Measurements from ENCODE around the gene CCDC167. TPM values are rescaled to one million over a fixed set of nuclear protein-coding genes. Genes with fewer than 3 reads are reported as not detected.
"Not testable (repeated sequence)": the region's sequence is repeated elsewhere in the genome, so short reads cannot be mapped to it uniquely, and the experiment has no call there.

CCDC167 gene
- total and polyA plus RNA-seq, 7 donors: 13.8 to 54.0 (median 24.8) TPM

DNA sequence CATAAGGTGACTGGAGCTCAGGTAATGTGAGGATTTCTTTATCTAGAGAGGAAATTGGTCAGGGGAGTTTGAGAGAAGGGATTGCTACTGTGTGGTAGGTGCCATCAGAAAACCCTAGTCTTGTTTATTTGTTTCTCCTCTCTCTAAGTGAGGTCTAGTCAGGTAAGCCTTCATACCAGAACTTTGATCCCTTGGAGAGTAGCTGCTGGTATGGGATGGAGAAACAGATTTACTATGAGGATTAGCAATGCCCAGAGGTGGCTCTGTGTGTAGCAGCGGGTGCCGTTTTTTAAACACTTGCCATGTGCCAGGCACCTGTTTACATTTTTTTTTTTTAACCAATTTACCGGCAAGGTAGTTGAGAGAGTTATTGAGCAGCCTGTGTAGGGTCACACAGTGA is 47.2 kb downstream of the CCDC167 start:
- no peaks in the 10 kb centered on the region for H3K27me3 ChIP-seq
- 92 to 93% methylated on average over 3 of the region's 3 CpGs for WGBS, 2 donors
- peaks cover 0 to 72% (median 54%) of the 10 kb centered on the region in 4 donors for H3K4me1 ChIP-seq
- no peak for DNase-seq
- no peak overlapping the region for H3K4me3 ChIP-seq
- peak overlapping the region in 3 of 4 donors; percentile 76 to 78 (median 78) for H3K27ac ChIP-seq
- intact Hi-C loops (cut with DNase I): no loop called here
- TF ChIP-seq POLR2AphosphoS5 (IDR thresholded peaks at IDR 0.05): no peak
- TF ChIP-seq, protein P1, sequence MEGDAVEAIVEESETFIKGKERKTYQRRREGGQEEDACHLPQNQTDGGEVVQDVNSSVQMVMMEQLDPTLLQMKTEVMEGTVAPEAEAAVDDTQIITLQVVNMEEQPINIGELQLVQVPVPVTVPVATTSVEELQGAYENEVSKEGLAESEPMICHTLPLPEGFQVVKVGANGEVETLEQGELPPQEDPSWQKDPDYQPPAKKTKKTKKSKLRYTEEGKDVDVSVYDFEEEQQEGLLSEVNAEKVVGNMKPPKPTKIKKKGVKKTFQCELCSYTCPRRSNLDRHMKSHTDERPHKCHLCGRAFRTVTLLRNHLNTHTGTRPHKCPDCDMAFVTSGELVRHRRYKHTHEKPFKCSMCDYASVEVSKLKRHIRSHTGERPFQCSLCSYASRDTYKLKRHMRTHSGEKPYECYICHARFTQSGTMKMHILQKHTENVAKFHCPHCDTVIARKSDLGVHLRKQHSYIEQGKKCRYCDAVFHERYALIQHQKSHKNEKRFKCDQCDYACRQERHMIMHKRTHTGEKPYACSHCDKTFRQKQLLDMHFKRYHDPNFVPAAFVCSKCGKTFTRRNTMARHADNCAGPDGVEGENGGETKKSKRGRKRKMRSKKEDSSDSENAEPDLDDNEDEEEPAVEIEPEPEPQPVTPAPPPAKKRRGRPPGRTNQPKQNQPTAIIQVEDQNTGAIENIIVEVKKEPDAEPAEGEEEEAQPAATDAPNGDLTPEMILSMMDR (IDR thresholded peaks at IDR 0.05): no peak
- TF ChIP-seq POLR2A (IDR thresholded peaks at IDR 0.05): no peak
- TF ChIP-seq EP300 (IDR thresholded peaks at IDR 0.05): no peak
- no peaks in the 10 kb centered on the region for H3K9me3 ChIP-seq
- peaks cover 0 to 59% (median 15%) of the 10 kb centered on the region in 4 donors for H3K36me3 ChIP-seq

DNA sequence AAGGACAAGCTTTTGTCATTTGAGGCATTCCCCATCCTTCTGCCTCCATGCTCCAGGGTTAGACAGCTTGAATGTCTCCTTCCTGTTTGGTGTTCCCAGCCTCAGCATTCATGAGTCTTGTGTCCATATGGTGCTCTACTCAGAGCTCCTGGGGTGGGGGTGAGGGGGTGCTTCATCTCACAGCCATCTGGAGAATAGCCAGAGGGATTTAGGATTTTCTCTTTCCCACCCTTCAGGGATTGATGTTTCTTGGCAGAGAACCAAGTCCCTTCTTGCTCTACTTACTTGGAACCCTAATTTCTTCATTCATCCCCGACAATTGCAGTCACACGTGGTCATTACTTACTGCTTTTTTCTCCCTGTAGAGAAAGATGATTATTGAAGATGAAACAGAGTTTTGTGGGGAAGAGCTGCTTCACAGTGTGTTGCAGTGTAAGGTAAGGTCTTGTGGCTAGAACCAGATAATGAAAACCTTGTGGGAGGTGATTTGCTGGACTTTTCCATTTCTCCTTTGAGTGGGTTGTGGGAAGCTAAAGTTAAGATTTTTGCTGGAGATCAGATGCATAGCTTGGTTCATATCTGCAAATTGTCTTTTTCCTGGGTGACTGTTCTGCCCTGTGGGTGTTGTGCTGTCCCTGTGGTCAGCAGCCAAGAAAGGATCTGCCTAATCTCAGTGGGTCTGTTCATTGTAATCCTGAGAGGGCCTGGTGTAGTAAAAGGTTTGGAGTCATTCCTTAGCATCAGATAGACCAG is 48.1 kb downstream of the CCDC167 start:
- H3K27ac ChIP-seq: peak overlapping the region in 3 of 4 donors; percentile 76 to 78 (median 78)

DNA sequence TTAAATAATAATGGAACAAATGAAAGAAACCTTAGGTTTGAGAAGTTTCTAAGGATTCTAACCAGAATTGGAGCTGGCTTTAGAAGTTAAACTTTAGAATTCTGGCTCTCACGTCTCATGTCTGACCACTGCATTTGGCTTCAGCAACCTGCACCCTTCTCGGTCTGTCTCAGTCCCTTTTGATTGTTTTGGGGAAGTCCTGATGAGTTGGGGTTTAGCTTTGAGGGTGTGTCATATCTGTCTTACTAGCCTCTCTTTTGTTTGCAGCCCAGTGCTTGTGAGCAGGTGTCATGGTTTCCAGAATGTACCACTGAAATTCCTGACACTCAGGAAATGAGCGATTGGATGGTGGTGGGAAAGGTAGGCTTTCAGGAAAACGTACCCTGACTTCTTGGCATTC is 49.7 kb downstream of the CCDC167 start:
- Histone ChIP-seq H3K27me3 (no peaks in the 10 kb centered on the region), H3K27ac (no peak overlapping the region), H3K36me3 (peaks cover 9 to 77% (median 32%) of the 10 kb centered on the region in 4 donors), H3K4me3 (no peak overlapping the region), H3K4me1 (peaks cover 0 to 47% (median 31%) of the 10 kb centered on the region in 4 donors), H3K9me3 (no peaks in the 10 kb centered on the region)
- DNase-seq: no peak
- 93 to 94% methylated on average over 4 of the region's 4 CpGs for WGBS, 2 donors
- TF ChIP-seq POLR2AphosphoS5 (IDR thresholded peaks at IDR 0.05) (no peak), POLR2A (IDR thresholded peaks at IDR 0.05) (no peak), EP300 (IDR thresholded peaks at IDR 0.05) (no peak)
- TF ChIP-seq, protein P1 (IDR thresholded peaks at IDR 0.05): no peak
- intact Hi-C loops (cut with DNase I): no loop called here

More for the DNA sequence above, 48.1 kb downstream of the CCDC167 start:
- no peak overlapping the region for H3K4me3 ChIP-seq
- H3K27me3 ChIP-seq: no peaks in the 10 kb centered on the region
- no peaks in the 10 kb centered on the region for H3K9me3 ChIP-seq
- 71 to 87% methylated on average over 2 of the region's 2 CpGs for WGBS, 2 donors
- TF ChIP-seq EP300 (IDR thresholded peaks at IDR 0.05) (peak in 2 of 4 donors; percentile 25 to 57), POLR2AphosphoS5 (IDR thresholded peaks at IDR 0.05) (peak; percentile 61 to 93 (median 84))
- TF ChIP-seq, protein P1 (IDR thresholded peaks at IDR 0.05): no peak
- H3K36me3 ChIP-seq: peaks cover 3 to 68% (median 23%) of the 10 kb centered on the region in 4 donors
- DNase-seq: no peak
- H3K4me1 ChIP-seq: peaks cover 0 to 63% (median 45%) of the 10 kb centered on the region in 4 donors
- intact Hi-C loops (cut with DNase I): no loop called here

DNA sequence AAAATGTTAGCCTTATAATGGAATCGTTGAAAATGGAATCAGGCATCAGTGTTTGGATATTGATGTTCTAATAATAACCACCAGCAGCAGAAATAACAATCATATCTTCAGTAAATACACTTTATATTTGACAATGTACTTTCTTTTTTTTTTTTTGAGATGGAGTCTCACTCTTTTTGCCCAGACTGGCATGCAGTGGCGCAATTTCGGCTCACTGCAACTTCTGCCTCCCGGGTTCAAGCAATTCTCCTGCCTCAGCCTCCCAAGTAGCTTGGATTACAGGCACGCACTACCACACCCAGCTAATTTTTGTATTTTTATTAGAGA is 56.5 kb downstream of the CCDC167 start:
- Histone ChIP-seq H3K4me1 (peaks cover 0 to 21% (median 10%) of the 10 kb centered on the region in 4 donors), H3K36me3 (peaks cover 9 to 78% (median 24%) of the 10 kb centered on the region in 4 donors), H3K27ac (peak overlapping the region; percentile 62 to 82 (median 77)), H3K4me3 (peak overlapping the region in 3 of 4 donors; percentile 17 to 32 (median 27))
- DNase-seq; H3K27me3 ChIP-seq; H3K9me3 ChIP-seq; intact Hi-C loops (cut with DNase I): not testable (repeated sequence)
- WGBS, 2 donors: 88 to 91% methylated on average over 5 of the region's 5 CpGs

DNA sequence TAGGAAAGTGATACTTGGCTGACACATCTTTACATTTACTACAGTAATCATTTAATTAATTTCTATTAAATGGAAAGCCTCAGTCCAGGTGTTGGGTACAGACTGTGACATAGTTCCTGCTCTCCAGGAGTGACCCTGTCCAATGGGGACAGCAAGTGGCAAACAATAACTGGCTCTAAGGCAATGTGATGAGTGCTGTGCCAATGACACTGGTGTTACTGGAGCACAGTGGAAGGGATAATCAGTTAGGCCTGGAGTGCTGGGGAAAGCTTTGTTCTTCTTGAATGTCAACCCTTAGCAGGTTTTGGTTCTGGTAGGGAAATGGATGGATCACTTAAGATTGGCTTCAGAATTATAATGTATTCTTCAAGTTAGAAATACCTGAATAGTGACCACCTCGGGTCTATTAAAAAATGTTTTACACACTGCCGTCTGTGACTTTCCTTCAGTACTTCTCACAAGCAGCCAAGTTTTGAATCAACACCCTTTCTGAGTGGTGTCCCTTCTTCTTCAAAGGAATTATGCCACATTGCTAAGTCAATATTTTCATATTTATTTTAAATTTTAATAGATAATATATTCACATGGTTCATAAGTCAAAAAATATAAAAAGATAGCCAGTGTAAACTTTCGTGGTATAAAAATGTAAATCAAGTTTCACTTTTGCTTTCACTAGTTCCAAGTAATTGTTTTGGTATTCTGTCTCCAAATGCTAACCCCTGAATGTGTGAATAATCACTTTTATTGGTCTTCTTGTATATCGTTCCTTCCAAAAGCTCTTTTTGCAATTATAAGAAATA is 57.1 kb downstream of the CCDC167 start:
- DNase-seq: no peak
- intact Hi-C loops (cut with DNase I): no loop called here
- Histone ChIP-seq H3K9me3 (no peaks in the 10 kb centered on the region), H3K36me3 (peaks cover 9 to 78% (median 26%) of the 10 kb centered on the region in 4 donors), H3K4me3 (peak overlapping the region; percentile 2 to 32 (median 22)), H3K4me1 (peaks cover 0 to 21% (median 10%) of the 10 kb centered on the region in 4 donors), H3K27ac (peak overlapping the region; percentile 62 to 82 (median 77)), H3K27me3 (no peaks in the 10 kb centered on the region)
- TF ChIP-seq POLR2A (IDR thresholded peaks at IDR 0.05) (no peak), EP300 (IDR thresholded peaks at IDR 0.05) (no peak), POLR2AphosphoS5 (IDR thresholded peaks at IDR 0.05) (no peak)
- TF ChIP-seq, protein P1 (IDR thresholded peaks at IDR 0.05): no peak
- WGBS, 2 donors: 12 to 20% methylated on average over 4 of the region's 4 CpGs

Measured in sigmoid colon (tissue), 7 donors.